Suppressor macrophage treated with lipopolysaccharide for 1 hour (primary cell): Measurements from ENCODE around the gene FOXN4.

ENCODE experiments used
- DNase-seq, 3 donors: peaks; one replicate each; pipeline ENCODE4 v3.0.0-alpha.2; 2020 to 2022

Gene FOXN4

DNA sequence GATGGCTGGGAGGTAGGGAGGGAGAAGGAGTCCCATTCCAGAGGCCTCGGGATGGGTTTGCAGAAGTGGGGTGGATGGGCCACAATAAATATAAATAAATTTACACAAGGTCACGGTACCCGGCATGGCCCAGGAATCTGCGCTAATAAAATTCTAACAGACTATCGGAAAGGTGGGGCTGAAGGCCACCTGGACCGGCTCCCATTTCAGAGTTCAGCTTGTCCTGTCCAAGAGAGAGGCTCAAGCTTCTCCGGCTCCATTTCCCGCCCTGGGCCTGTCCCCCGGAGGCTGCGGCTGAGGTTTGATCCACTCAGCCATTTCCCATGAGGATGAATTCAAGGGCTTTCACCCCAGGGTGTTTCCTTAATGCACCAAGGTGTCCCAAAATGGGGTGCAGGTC is 30.2 kb downstream of the FOXN4 start:
- DNase-seq, result no peak

DNA sequence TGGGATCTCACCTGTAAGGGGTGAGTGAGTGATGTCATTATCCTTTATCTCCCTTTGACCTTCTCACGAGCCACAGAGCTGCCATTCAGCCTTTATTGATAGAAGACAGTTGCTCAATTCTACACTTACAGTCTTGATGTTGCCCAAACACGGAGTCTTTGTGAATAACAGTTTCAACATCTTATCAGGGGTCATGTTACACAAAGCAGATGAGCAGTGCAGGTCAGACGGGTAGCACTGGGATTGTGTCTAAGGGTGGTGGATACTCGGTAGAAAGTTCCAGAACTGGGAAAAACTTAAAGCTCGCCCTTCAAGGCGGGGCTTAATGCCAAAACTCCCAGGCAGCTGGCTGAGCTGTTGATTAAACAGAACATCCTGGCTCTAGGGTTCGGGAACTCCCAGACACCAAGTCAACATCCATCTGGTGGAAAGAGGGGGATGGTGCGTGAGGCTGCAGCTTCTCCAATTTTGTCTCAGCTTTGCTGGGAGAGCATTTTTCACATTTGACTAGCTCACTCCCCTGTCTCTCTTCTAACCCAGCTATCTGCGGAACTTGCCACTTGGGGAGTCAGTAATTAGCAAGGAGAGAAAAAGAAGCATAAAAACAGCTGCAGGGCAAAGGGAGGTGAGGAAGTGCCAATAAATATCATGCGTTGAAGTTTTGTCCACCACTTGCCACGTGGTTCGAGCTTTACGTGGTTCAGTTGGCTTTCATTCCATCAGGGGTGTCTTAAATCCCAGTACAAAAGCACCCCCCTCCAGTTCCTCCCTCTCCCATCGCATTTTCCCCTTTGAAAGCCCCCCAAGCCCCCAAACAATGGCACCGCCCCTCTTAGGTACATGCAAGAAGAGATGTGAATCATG is 31.0 kb downstream of the FOXN4 start:
- peak; percentile 26 to 44 (median 32) for DNase-seq

DNA sequence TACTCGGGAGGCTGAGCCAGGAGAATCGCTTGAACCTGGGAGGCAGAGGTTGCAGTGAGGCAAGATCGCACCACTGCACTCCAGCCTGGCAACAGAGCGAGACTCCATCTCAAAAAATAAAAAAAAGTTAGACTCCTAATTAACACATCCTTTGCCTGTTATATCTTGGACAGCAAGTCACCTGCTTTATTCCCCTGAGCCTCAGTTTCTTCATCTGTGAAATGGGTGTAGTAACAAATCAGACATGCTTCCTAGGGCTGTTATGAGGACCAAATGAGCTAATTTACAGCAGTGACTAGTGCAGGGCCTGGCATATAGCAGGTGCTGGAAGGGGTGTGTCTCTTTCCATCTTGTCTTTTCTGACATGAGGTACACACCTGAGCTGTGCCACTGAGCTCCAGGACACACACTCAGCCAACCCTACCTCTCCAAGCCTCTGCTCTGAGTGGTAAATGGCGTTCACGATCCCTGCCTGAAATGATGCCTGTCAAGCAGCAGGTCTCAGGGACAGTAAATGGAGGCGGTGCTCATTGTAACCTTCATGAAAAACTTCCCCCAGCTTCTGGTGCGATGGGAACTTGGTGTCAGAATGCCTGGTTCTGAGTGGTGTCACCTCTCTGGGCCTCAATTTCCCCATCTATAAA is 31.7 kb downstream of the FOXN4 start:
- DNase-seq, result no peak

DNA sequence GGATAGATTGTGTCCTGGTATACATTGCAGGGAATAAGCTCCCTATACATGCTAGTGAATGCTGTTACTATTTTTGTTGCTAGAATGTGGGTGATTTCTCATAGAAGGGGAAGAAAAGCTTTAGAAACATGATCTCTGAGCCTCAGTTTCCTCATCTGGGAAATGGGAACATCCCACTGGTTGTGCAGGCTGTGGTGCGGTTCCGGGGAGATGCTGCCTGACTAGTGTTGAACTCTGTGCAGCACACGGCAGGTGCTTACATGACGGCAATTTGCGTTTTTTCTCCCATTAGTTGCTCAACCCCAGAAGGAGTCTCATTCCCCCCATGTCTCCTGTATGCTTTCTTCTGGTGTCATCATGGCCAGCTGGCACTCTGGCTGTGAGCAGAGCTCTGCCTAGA is 32.9 kb downstream of the FOXN4 start:
- no peak for DNase-seq

DNA sequence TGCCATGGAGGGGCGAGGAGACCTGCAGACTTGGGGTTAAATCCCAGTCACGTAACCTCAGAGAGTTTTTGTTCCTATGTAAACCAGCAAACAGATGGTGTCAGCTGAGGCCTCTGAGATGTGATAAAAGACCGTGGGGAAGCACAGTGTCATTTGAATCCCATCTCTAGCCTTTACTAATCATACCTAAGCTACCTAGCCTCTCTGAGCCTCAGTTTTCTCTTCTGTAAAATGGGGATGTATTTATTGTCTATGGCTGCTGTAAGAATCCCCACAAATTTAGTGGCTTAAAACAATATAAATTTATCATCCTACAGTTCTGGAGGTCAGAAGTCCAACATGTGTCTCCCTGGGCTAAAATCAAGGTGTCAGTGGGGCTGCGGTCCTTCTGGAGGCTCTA is 33.9 kb downstream of the FOXN4 start:
- no peak for DNase-seq

DNA sequence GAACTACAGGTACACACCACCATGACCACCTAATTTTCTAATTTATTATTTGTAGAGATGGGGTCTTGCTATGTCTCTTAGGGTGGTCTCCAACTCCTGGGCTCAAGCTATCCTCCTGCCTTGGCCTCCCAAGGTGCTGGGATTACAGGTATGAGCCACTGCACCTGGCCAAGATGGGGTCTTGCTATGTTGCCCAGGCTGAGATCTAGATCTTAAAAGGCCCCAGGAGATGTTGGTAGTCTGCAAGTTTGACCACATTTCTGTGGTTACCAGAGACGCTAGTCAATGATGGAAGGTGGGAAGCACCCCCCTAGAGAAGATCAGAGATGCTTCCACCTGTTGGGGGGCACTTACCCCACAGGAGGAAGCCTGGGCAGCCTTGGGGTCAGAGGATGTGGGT is 34.7 kb downstream of the FOXN4 start:
- no peak for DNase-seq

DNA sequence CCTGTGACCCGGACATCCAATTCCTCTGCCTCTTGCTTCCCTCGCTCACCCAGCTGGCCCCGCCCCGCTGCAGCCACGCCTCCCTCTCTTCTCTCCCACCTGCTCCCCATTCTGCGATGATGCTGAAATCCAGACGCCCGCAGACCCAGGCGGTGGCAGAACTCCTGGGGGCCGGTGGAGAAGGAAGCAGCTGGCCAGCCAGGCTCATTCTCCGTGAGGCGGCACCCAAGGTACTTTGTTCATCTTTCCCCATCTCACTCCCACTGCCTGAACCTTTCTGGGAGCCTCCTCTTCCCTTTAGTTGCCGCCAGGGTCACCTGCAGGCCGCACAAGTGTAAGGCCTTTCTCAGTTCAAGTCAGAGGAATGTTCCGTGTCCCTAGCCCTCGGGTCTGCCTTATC is 35.7 kb downstream of the FOXN4 start:
- no peak for DNase-seq

DNA sequence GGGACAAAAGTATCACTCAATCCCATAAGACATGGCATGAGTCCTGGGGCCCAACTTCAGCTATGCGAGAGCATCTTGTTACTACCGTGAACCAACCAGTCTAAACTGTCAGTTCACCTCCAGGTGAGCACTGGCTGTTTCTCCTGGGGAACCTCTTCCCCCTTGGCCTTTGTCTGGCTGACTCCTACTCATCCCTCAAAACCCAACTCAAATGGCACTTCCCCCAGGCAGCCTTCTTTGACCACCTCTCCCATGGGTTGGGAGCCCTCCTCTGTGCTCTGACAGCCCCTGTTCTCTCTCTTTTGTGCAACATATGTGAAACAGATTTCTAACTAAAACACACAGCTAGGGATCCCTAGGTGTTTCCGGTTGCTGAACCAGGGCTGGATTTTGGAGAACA is 37.7 kb downstream of the FOXN4 start:
- no peak for DNase-seq

DNA sequence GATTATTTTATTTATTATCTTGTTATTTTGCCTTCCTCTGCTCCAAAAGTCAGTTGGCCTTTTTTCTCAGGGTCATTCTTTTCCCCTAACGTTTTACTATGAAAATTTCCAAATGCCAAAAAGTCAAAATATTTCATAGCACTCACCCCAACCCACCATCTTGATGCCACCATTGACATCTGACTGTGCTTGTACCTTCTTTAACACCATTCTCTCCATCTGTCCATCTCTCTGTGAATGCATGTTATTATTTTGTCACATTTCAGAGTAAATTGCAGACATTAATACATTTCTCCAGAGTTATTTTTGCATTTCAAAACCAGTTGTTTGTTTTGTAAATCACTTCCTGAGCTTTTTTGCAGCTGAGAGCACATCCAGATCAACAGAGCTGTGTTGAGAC is 38.6 kb downstream of the FOXN4 start:
- no peak for DNase-seq

DNA sequence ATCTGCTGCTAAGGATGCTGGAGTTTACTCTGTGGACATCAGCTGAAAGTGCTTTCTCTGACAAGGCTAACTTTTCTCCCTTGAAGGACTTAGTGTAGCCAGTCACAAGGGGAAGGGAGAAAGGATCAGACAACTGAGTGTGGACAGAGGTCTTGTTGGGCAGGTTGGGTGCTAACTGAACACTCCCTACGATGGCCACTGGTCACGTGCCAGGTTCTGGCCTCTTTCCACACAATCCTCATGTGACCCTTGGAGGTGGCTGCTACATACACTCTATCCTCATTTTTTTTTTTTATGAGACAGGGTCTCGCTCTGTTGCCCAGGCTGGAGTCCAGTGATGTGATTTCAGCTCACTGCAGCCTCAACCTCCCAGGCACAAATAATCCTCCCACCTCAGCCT is 39.7 kb downstream of the FOXN4 start:
- no peak for DNase-seq

DNA sequence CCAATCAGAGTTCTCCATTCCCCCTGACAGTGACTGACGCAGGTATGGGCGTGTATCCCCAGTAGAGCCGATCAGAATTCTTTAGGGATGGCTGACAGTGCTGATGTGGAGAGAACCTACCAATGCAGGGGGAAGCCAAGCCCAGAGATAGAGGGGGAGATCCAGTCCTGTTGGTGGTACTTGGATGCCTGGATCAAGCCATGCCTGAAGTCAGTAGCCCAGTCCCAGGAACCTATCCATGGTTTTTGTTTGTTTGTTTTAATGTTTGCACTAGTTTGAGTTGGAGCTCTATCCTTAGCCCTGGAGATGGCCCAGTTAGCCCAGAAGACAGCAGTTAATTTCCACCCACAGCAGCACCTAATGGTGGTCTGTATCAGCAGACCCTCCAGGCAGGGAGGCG is 40.2 kb downstream of the FOXN4 start:
- DNase-seq, result no peak

DNA sequence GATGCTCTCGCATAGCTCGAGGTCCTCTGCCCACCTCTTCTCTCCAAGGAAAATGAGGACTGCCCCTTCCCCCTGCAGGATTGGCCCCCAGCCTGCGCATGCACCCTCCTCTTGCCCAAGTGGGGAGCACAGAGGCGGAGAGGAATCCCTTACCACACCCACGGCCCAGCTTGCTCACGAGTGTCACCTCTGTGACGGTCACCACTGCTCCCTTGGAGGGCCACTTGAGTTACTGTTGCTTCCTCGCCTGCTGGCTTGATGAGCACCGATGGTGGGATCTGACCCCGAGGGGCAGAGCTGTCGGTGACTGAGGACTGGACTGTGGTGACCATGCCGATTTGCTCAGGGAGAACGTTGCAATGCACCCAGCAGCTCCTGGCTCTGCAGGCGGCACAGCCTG is 41.7 kb downstream of the FOXN4 start:
- no peak for DNase-seq

DNA sequence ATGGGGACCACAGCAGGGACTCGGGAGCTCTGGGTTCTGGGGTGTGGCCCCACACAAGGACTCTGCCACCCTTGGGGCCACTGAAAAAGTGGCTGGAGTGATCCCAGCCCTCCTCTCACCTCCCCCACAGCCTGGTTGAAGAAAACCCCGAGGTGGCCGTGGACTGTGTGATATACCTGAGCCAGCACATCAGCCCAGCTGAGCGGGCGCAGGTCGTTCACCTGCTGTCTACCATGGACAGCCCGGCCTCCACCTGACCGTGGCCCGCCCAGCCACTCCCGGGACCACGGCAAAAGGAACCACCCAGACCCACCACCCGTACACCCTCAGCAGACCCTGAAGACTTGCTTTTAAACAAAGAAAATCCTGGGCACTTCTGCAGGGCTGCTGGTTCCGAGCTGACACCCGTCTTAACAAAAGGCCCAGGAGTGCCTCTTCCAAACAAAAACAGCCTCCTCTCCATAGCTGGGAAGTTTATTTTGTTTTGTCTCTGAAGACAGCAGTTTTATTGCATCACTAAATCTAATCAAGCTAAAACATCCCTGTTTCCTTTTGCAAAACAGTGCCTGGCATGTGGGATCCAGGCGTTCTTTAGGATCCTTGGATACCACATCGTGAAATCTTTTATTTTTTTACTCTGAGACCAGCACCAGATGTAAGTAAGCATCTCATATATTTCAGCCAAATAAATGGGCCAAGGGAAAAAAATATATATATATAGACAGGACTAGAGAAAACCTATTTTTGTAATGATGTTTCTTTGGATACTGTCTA is 42.8 kb downstream of the FOXN4 start:
- DNase-seq, result no peak

DNA sequence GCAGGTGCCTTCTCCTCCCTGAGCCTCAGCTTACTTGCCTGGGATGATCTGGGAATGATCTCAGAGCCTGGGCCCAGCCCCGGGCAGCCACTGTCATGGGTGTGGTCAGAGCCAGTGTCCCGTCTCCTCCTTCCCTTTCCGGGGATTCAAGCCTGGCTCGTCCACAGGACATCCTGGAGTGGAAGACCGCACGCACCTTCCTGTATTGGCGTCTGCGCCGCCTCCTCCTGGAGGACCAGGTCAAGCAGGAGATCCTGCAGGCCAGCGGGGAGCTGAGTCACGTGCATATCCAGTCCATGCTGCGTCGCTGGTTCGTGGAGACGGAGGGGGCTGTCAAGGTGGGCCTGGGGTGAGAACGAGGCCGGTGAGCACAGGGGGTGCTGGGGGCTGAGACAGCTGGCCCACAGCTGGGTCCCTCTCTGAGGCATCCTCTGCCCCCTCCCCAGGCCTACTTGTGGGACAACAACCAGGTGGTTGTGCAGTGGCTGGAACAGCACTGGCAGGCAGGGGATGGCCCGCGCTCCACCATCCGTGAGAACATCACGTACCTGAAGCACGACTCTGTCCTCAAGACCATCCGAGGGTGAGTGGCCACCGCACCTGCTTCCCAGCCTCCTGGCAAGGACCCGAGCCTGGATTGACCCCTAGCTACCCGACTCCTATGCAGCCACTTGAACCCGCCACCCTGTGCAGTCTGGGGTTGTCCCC is 44.0 kb downstream of the FOXN4 start:
- DNase-seq, result no peak

DNA sequence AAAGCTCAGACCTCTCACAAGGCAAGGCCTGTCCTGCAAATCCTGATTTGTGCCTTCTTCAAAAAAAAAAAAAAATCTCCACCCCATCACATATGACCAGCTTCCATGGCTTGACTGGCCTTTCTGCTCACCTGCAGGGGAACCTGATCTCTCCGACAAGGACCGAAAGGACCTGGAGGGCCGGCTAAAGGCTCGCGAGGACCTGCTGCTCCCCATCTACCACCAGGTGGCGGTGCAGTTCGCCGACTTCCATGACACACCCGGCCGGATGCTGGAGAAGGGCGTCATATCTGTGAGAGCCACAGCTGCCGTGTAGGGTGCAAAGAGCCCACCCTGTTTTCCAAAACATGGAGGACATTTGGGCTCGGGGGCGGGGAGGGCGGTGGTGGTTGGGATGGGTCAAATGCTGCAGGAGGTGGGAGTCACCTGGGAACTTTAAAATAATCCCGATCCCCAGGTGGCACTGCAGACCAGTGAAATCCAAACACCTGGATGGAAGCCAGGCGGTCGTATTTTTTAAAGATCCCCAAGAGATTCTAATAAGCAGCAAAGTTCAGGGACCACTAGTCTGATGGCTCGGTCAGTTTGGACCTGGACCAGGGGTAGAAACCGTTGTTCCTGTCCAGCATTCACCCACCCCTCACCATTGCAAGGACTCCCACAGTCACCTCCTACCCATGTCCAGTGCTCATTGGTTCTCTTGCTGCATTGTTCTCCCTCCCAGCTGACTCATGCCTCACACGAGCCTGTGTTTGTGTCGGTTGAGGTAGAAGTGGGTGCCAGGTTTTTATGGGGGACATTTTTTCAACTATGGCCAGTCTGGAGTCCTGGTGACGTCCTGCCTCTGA is 44.8 kb downstream of the FOXN4 start:
- peak; percentile 45 to 78 (median 68) for DNase-seq

DNA sequence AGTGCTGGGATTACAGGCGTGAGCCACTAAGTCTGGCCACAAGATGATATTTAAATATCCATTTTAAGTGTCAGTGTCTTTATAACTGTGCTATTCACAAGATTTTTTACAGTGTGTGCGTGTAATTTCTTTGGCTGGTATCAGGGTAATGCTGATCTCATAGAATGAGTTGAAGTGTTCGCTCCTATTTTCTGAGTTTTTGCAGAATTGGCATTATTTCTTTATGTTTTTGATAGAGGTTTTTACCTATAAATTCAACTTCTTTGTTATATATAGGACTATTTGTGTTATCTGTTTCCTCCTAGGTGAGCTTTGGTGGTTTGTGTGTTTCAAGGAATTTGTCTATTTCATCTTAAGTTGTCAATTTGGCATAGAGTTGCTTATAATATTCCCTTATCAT is 45.6 kb downstream of the FOXN4 start:
- no peak for DNase-seq

DNA sequence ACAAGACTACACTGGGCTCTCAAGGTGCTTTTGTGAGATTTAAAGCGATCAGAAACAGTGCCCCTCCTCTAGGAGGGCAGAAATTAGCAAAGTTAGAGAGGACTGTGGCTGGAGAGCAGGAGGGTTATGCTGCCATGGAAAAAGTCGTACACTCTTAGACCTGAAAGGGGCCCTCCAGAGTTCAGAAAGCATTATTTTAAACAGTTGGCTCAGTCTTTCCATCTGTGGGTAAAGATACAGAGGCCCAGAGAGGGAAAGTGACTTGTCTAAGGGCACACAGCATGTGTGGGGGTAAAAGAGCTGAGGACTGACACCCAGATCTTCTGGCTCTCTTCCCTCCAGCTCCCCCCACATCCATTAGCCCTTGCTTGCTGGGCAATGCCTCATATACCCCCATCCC is 47.1 kb downstream of the FOXN4 start:
- DNase-seq, result no peak

DNA sequence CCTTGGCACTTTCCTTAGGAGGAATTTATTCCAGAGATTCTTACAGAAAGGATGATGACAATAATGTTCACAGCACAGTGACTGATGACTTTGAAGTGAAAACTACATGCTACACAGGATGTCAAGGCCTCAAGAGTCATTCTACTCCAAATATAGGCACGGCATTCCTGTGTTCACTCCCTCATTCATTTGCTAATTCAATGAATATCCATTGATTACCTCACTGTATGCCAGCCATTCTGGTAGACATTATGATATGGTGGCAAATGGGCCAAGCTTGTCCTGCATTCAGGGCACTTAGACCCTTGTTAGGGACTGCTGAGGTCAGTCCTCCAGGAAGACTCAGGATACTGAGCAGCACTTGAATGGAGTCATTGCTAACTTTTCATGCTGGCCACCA is 48.0 kb downstream of the FOXN4 start:
- DNase-seq, result no peak

DNA sequence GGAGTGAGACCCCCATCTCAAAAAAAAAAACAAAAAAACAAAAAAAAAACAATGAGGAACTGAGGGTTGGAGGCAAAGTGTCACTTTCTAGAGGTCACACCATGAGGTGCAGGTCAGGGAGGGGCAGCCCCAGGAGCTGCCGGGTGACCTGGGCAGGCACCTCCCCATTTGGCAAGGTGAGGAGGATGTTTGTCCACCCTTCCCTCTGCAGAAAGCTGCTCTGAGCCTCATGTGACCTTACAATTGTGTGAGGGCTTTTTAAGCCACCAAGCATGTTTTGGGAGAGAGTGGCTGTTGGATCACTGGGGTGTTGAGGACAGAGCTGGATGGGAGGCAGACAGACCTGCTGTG is 49.6 kb downstream of the FOXN4 start:
- no peak for DNase-seq

DNA sequence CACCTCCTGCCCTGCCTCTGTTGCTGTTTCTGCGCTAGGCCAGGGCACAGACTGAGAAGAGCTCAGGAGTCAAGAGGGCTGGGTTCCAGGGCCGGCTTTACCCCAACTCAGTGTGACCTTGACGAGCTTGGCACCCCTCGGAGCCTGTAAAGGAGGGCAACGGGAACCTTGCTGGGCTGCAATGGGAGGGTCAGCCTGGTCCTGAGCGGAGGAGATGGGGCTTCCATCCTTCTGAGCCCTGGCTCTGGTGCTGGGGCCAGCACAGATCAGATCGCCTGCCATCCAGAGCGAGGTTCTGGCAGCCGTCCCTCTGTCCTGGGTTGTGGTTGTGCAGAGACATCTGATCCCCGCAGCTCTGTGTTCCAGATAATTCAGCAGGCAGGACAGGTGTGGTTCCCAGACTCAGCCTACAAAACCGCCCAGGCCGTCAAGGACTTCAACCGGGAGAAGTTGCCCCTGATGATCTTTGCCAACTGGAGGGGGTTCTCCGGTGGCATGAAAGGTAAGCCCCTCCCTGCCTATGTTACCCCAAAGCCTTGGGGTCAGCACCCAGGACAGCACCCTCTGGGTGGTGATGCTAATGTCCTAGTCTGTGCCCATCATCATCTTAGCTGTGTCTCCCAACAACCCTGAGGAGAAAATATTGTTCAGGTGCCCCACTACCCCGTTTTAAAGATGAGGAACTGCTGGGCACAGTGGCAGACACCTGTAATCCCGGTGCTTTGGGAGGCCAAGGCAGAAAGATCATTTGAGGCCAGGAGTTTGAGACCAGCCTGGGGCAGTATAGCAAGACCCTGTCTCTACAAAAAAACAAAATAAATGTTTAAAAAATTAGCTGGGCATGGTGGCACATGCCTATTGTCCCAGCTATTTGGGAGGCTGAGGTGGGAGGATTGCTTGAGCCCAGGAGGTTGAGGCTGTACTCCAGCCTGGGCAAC is 50.2 kb downstream of the FOXN4 start:
- DNase-seq, result no peak

DNA sequence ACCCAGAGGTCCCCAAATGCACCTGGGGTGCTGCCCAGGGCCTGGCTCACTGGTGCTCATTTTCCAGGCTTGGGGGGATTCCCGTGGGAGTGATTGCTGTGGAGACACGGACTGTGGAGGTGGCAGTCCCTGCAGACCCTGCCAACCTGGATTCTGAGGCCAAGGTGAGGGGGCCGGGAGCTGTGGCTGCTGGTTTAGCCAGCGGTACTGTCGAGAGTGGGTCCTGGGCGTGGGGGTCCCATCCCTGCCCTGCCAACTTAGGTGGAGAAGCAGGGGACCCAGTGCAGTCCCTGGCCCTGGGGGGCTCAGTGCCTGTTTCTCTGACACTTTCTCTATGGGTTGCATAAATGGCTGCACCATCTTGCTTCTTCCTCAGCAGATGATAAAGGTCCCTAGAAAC is 50.9 kb downstream of the FOXN4 start:
- DNase-seq, result no peak
